Inflammatory macrophage treated with lipopolysaccharide for 4 hours (primary cell): ENCODE measurements around the gene B9D1.

Experiments
- DNase-seq: peaks from one replicate; pipeline ENCODE4 v3.0.0-alpha.2; 2020

B9D1 gene

DNA sequence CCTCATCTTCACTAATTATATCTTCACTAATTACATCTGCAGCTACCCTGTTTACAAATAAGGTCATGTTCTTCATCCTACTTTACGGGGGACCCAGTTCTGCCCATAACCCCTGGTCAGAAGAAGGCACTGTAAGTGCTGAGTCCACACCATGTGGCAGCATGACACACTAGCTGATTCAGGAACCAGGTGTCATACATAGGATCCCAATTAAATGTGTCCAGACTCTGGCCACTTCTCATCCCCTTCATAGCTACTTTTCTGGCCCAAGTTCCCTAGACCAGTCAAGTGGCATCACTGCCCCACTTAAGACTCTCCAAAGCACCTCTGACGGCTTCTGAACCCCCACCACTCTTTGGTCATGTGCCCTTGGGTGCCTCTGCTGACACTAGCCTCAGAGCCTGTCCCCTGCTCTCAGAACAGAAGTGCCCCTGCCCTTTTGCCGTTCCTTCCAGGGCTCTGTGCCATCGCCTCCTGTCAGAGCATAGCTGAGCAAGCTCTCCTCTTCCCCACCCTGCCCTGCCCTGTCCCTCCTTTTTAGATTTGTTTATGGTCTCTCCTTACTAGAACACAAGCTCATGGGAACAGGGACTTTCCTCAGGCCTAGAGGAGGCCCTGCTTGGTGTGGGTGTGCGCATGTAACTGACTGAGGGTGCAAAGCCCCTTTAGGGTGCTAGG lies 61.1 kb downstream of the B9D1 start:
- no peak for DNase-seq

- no peak for DNase-seq
These were observed 62.7 kb downstream of the B9D1 start for GRCh38 chr17:19299866-19300265.

GRCh38 chr17:19299214-19299747 lies 63.2 kb downstream of the B9D1 start:
- DNase-seq = no peak

- DNase-seq = no peak
These were observed 63.8 kb downstream of the B9D1 start for GRCh38 chr17:19298569-19299213.

- peak; percentile 18 for DNase-seq
These were observed 65.4 kb downstream of the B9D1 start for GRCh38 chr17:19296786-19297778.

DNA sequence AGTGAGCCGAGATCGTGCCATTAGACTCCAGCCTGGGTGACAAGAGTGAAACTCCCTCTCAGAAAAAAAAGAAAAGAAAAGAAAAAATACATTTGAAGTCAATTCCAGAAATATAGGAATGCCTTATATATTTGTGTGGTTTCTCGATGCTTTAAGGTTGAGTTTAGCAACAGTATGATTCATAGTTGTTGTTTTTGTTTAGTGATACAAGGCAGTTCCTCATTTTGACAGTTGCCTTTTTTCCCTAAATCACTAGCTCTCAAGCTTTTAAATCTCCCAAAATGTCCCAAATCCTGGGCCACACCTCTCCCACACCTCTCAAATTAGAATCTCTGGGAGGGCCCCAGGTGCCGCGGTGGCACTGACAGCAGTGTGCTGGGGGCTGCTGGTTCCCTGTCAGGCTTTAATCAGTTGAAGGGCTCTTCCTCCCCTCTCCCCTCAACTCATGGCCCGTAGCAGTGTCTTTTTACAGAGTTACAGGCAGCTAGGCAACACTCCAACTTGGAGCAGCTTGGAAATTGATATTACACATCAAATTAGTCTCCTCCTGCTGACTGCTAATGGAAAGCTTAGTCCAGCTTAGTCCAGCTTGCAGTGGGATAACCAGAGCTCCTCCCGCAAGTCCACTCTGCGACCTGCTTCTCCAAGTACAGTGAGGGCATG lies 66.9 kb downstream of the B9D1 start:
- peak; percentile 68 for DNase-seq

DNA sequence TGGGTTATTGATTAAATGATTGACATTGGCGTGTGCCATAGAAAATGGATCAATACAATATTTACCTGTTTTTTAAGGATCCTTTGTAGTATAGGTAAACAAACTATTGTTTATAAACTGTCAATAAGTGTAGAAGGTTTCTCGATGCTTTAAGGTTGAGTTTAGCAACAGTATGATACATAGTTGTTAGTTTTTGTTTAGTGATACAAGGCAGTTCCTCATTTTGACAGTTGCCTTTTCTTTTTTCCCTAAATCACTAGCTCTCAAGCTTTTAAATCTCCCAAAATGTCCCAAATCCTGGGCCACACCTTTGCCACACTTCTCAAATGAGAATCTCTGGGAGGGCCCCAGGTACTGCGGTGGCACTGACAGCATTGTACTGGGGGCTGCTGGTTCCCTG lies 68.1 kb downstream of the B9D1 start:
- DNase-seq = peak; percentile 54
